Stimulated activated naive CD8-positive, alpha-beta T cell treated with anti-CD3 and anti-CD28 coated beads, Interleukin-15, amount 100 ng/mL, for 72 hours (primary cell): ENCODE results near the gene LANCL1.
A peak's percentile ranks its signal among the peaks of the same experiment; 100 is the strongest.
"Not testable (repeated sequence)": the region's sequence is repeated elsewhere in the genome, so short reads cannot be mapped to it uniquely, and the experiment has no call there.

Source experiments
- ATAC-seq: fragments of 150-1000 bp; cut with Tn5 transposase; 2 replicates; pipeline ENCODE4 v1.10.0; 2021; ENCODE audit warnings: mild to moderate bottlenecking, moderate library complexity
- DNase-seq, 2 donors: peaks; one replicate each; pipeline ENCODE4 v3.0.0; 2021 to 2022
- H3K27ac Mint-ChIP-seq, 2 donors: one replicate each; pipeline ENCODE4 v1.8.0; 2022; ENCODE audit warnings: mild to moderate bottlenecking in 2 of 2, mixed read lengths in 2 of 2, moderate library complexity in 2 of 2
- H3K27me3 Mint-ChIP-seq: one replicate; pipeline ENCODE4 v1.8.0; 2022; ENCODE audit warnings: mixed read lengths
- H3K4me1 Mint-ChIP-seq: one replicate; pipeline ENCODE4 v1.8.0; 2022; ENCODE audit warnings: mild to moderate bottlenecking, mixed read lengths
- H3K4me3 Mint-ChIP-seq, 2 donors: one replicate each; pipeline ENCODE4 v1.8.0; 2022; ENCODE audit warnings: mild to moderate bottlenecking in 2 of 2, mixed read lengths in 2 of 2, moderate library complexity in 1 of 2
- H3K9me3 Mint-ChIP-seq, 2 donors: one replicate each; pipeline ENCODE4 v1.8.0; 2022; ENCODE audit warnings: mixed read lengths in 2 of 2

LANCL1 gene

GRCh38 chr2:210477496-210477895, 937 bp upstream of the LANCL1 start:
- ATAC-seq (no peak), DNase-seq (peak; percentile 4 to 21)
- peaks cover 50% of the 10 kb centered on the region for H3K4me1 Mint-ChIP-seq

GRCh38 chr2:210475706-210476105, 853 bp downstream of the LANCL1 start:
- H3K27me3 Mint-ChIP-seq = no peaks in the 10 kb centered on the region
- DNase-seq (no peak), ATAC-seq (no peak)
- H3K9me3 Mint-ChIP-seq = no peaks in the 10 kb centered on the region
- peak overlapping the region; percentile 3 to 48 for H3K27ac Mint-ChIP-seq
- H3K4me1 Mint-ChIP-seq = peaks cover 58% of the 10 kb centered on the region
- H3K4me3 Mint-ChIP-seq = peak overlapping the region; percentile 66 to 86

More at GRCh38 chr2:210477496-210477895, 937 bp upstream of the LANCL1 start:
- Mint-ChIP-seq H3K27ac (peak overlapping the region; percentile 39 to 99), H3K4me3 (peak overlapping the region; percentile 86 to 99), H3K9me3 (no peaks in the 10 kb centered on the region), H3K27me3 (no peaks in the 10 kb centered on the region)

- Mint-ChIP-seq H3K9me3 (no peaks in the 10 kb centered on the region), H3K4me3 (peak overlapping the region in 1 of 2 donors; percentile 16), H3K4me1 (peaks cover 48% of the 10 kb centered on the region), H3K27ac (no peak overlapping the region), H3K27me3 (no peaks in the 10 kb centered on the region)
- ATAC-seq (no peak), DNase-seq (no peak)
Observed at GRCh38 chr2:210474776-210475175, 1.8 kb downstream of the LANCL1 start.

- ATAC-seq (no peak), DNase-seq (no peak)
- no peaks in the 10 kb centered on the region for H3K4me1 Mint-ChIP-seq
Observed at GRCh38 chr2:210461401-210461800, 15.2 kb downstream of the LANCL1 start.

GRCh38 chr2:210460322-210461227, 16.0 kb downstream of the LANCL1 start:
- no peaks in the 10 kb centered on the region for H3K4me1 Mint-ChIP-seq
- DNase-seq (no peak), ATAC-seq (no peak)
- H3K27ac Mint-ChIP-seq = no peak overlapping the region
- no peaks in the 10 kb centered on the region for H3K9me3 Mint-ChIP-seq
- no peaks in the 10 kb centered on the region for H3K27me3 Mint-ChIP-seq
- H3K4me3 Mint-ChIP-seq = no peak overlapping the region

More at GRCh38 chr2:210461401-210461800, 15.2 kb downstream of the LANCL1 start:
- Mint-ChIP-seq H3K9me3 (no peaks in the 10 kb centered on the region), H3K4me3 (no peak overlapping the region), H3K27ac (no peak overlapping the region), H3K27me3 (no peaks in the 10 kb centered on the region)

GRCh38 chr2:210459880-210460279, 16.7 kb downstream of the LANCL1 start:
- no peak for DNase-seq
- no peaks in the 10 kb centered on the region for H3K9me3 Mint-ChIP-seq
- H3K27me3 Mint-ChIP-seq = no peaks in the 10 kb centered on the region
- no peak overlapping the region for H3K27ac Mint-ChIP-seq
- no peak for ATAC-seq
- no peaks in the 10 kb centered on the region for H3K4me1 Mint-ChIP-seq
- no peak overlapping the region for H3K4me3 Mint-ChIP-seq

GRCh38 chr2:210459407-210459806, 17.2 kb downstream of the LANCL1 start:
- Mint-ChIP-seq H3K9me3 (no peaks in the 10 kb centered on the region), H3K27ac (no peak overlapping the region), H3K4me3 (no peak overlapping the region), H3K4me1 (no peaks in the 10 kb centered on the region), H3K27me3 (no peaks in the 10 kb centered on the region)
- DNase-seq = no peak
- ATAC-seq = no peak

- no peaks in the 10 kb centered on the region for H3K27me3 Mint-ChIP-seq
- no peaks in the 10 kb centered on the region for H3K4me1 Mint-ChIP-seq
- H3K27ac Mint-ChIP-seq = no peak overlapping the region
- no peak overlapping the region for H3K4me3 Mint-ChIP-seq
- ATAC-seq = no peak
- no peak for DNase-seq
- no peaks in the 10 kb centered on the region for H3K9me3 Mint-ChIP-seq
Observed at GRCh38 chr2:210458395-210458794, 18.2 kb downstream of the LANCL1 start.

GRCh38 chr2:210456571-210456970, 20.0 kb downstream of the LANCL1 start:
- Mint-ChIP-seq H3K27ac (no peak overlapping the region), H3K27me3 (no peaks in the 10 kb centered on the region)
- no peak for ATAC-seq

GRCh38 chr2:210454336-210454735, 22.2 kb downstream of the LANCL1 start:
- Mint-ChIP-seq H3K9me3 (peaks cover 0 to 9% of the 10 kb centered on the region in 2 donors), H3K4me3 (no peak overlapping the region)

More at GRCh38 chr2:210456571-210456970, 20.0 kb downstream of the LANCL1 start:
- Mint-ChIP-seq H3K4me1 (no peaks in the 10 kb centered on the region), H3K4me3 (no peak overlapping the region), H3K9me3 (no peaks in the 10 kb centered on the region)
- no peak for DNase-seq

GRCh38 chr2:210452194-210452593, 24.4 kb downstream of the LANCL1 start:
- Mint-ChIP-seq H3K4me3 (no peak overlapping the region), H3K27me3 (no peaks in the 10 kb centered on the region), H3K27ac (no peak overlapping the region), H3K4me1 (no peaks in the 10 kb centered on the region), H3K9me3 (peaks cover 9 to 31% of the 10 kb centered on the region in 2 donors)
- DNase-seq (no peak), ATAC-seq (no peak)

More at GRCh38 chr2:210454336-210454735, 22.2 kb downstream of the LANCL1 start:
- Mint-ChIP-seq H3K4me1 (no peaks in the 10 kb centered on the region), H3K27ac (no peak overlapping the region), H3K27me3 (no peaks in the 10 kb centered on the region)
- no peak for ATAC-seq
- no peak for DNase-seq

GRCh38 chr2:210450942-210451341, 25.6 kb downstream of the LANCL1 start:
- not testable (repeated sequence) for DNase-seq, ATAC-seq, H3K27me3 Mint-ChIP-seq, H3K4me3 Mint-ChIP-seq, H3K4me1 Mint-ChIP-seq, H3K27ac Mint-ChIP-seq
- H3K9me3 Mint-ChIP-seq = peaks cover 13 to 39% of the 10 kb centered on the region in 2 donors

GRCh38 chr2:210445732-210446131, 30.8 kb downstream of the LANCL1 start:
- H3K9me3 Mint-ChIP-seq = peaks cover 13 to 39% of the 10 kb centered on the region in 2 donors
- H3K4me1 Mint-ChIP-seq = peaks cover 22% of the 10 kb centered on the region
- H3K27ac Mint-ChIP-seq = no peak overlapping the region
- H3K27me3 Mint-ChIP-seq = no peaks in the 10 kb centered on the region
- ATAC-seq (no peak), DNase-seq (no peak)
- no peak overlapping the region for H3K4me3 Mint-ChIP-seq

- ATAC-seq (no peak), DNase-seq (no peak)
- Mint-ChIP-seq H3K27me3 (no peaks in the 10 kb centered on the region), H3K4me1 (peaks cover 22% of the 10 kb centered on the region), H3K27ac (no peak overlapping the region), H3K9me3 (peaks cover 13 to 35% of the 10 kb centered on the region in 2 donors), H3K4me3 (no peak overlapping the region)
Observed at GRCh38 chr2:210445116-210445707, 31.3 kb downstream of the LANCL1 start.

GRCh38 chr2:210443527-210443926, 33.0 kb downstream of the LANCL1 start:
- DNase-seq = no peak
- no peak for ATAC-seq
- Mint-ChIP-seq H3K9me3 (peaks cover 11 to 22% of the 10 kb centered on the region in 2 donors), H3K4me1 (peaks cover 22% of the 10 kb centered on the region), H3K4me3 (no peak overlapping the region), H3K27me3 (no peaks in the 10 kb centered on the region), H3K27ac (no peak overlapping the region)

- Mint-ChIP-seq H3K27ac (peak overlapping the region in 1 of 2 donors; percentile 13), H3K4me1 (peaks cover 22% of the 10 kb centered on the region), H3K9me3 (peaks cover 5 to 15% of the 10 kb centered on the region in 2 donors), H3K27me3 (no peaks in the 10 kb centered on the region), H3K4me3 (no peak overlapping the region)
- DNase-seq (no peak), ATAC-seq (no peak)
Observed at GRCh38 chr2:210442878-210443277, 33.7 kb downstream of the LANCL1 start.
